GM12891 (cell line): ENCODE measurements around the gene DAPP1. TPM values are rescaled to one million over a fixed set of nuclear protein-coding genes. Genes with fewer than 3 reads are reported as not detected.
"Not testable (repeated sequence)": the region's sequence is repeated elsewhere in the genome, so short reads cannot be mapped to it uniquely, and the experiment has no call there.

Experiments used
- DNase-seq: peaks from one replicate; pipeline ENCODE4 v3.0.0; 2011; ENCODE audit warnings: low spot score; ENCODE audit not compliant: insufficient read length
- FAIRE-seq: peaks from 2 replicates; lab custom pipeline; 2011; peaks lifted over from hg19 to GRCh38; lab: Jason Lieb, UNC
- PAX5 ChIP-seq: IDR thresholded peaks from 2 replicates; pipeline ENCODE4 v1.6.1; 2011; ENCODE audit warnings: low read length, moderate library complexity, mild to moderate bottlenecking; ENCODE audit not compliant: insufficient read depth, severe bottlenecking
- POLR2A ChIP-seq: IDR thresholded peaks from 2 replicates; pipeline ENCODE4 v1.6.1; 2011; ENCODE audit warnings: low read depth, low read length, control low read depth
- POLR2AphosphoS5 ChIP-seq: IDR thresholded peaks from 2 replicates; pipeline ENCODE4 v1.6.1; 2011; ENCODE audit warnings: low read depth, low read length, control low read depth
- POU2F2 ChIP-seq: IDR thresholded peaks from 2 replicates; pipeline ENCODE4 v1.6.1; 2011; ENCODE audit warnings: low read depth, mild to moderate bottlenecking, control low read depth, low read length, moderate library complexity
- SPI1 ChIP-seq: IDR thresholded peaks from 2 replicates; pipeline ENCODE4 v1.6.1; 2011; ENCODE audit warnings: low read depth, low read length, control low read depth
- TAF1 ChIP-seq: IDR thresholded peaks from 2 replicates; pipeline ENCODE4 v1.6.1; 2011; ENCODE audit warnings: low read depth, low read length, control low read depth
- polyA plus RNA-seq: library from polyadenylated mRNA; unstranded; fragments of >200 nt; gene quantifications from one replicate; pipeline ENCODE4 v1.2.1, GENCODE V29; 2012; ENCODE audit warnings: low read depth, missing spikeins, inconsistent platforms; ENCODE audit not compliant: missing spikeins

The DAPP1 gene
- polyA plus RNA-seq: 29.4 TPM

- FAIRE-seq (peak; percentile 100), DNase-seq (peak; percentile 25)
- TF ChIP-seq PAX5: no peak
- peak; percentile 99 for TF ChIP-seq SPI1
- peak; percentile 98 for TF ChIP-seq TAF1
- TF ChIP-seq POLR2AphosphoS5: peak; percentile 99
- peak; percentile 99 for TF ChIP-seq POLR2A
- TF ChIP-seq POU2F2: peak; percentile 98
Observed at GRCh38 chr4:99816545-99817308, at the start of gene DAPP1. Gene DAPP1 (plus strand): TSS chr4:99816827. CDS start chr4:99816914, 87 bp downstream.

- FAIRE-seq, DNase-seq: not testable (repeated sequence)
Observed at GRCh38 chr4:99770842-99771241, 45.8 kb upstream of the DAPP1 start.

GRCh38 chr4:99783940-99784339, 32.7 kb upstream of the DAPP1 start:
- FAIRE-seq (no peak), DNase-seq (no peak)
- TF ChIP-seq PAX5 (no peak), TAF1 (no peak), POLR2AphosphoS5 (no peak)

- TF ChIP-seq POLR2AphosphoS5 (no peak), SPI1 (no peak), POLR2A (no peak), TAF1 (no peak), PAX5 (no peak), POU2F2 (no peak)
- DNase-seq: no peak
- no peak for FAIRE-seq
Observed at GRCh38 chr4:99784842-99785241, 31.8 kb upstream of the DAPP1 start.

- FAIRE-seq (no peak), DNase-seq (no peak)
- TF ChIP-seq TAF1 (no peak), PAX5 (no peak), SPI1 (no peak), POLR2A (no peak), POLR2AphosphoS5 (no peak), POU2F2 (no peak)
Observed at GRCh38 chr4:99790796-99791617, 25.6 kb upstream of the DAPP1 start.

GRCh38 chr4:99800332-99801004, 16.2 kb upstream of the DAPP1 start:
- TF ChIP-seq POLR2AphosphoS5 (no peak), POU2F2 (no peak), POLR2A (no peak), PAX5 (no peak), TAF1 (no peak), SPI1 (no peak)
- no peak for DNase-seq
- FAIRE-seq: no peak

- TF ChIP-seq SPI1: no peak
- no peak for TF ChIP-seq TAF1
- no peak for TF ChIP-seq POLR2A
- no peak for TF ChIP-seq PAX5
- TF ChIP-seq POU2F2: no peak
- TF ChIP-seq POLR2AphosphoS5: no peak
- FAIRE-seq: no peak
Observed at GRCh38 chr4:99801005-99801699, 15.5 kb upstream of the DAPP1 start.

GRCh38 chr4:99803566-99804101, 13.0 kb upstream of the DAPP1 start:
- FAIRE-seq: no peak
- TF ChIP-seq SPI1 (no peak), POU2F2 (no peak), POLR2A (no peak), TAF1 (no peak), POLR2AphosphoS5 (no peak), PAX5 (no peak)
- no peak for DNase-seq

More at GRCh38 chr4:99801005-99801699, 15.5 kb upstream of the DAPP1 start:
- no peak for DNase-seq

GRCh38 chr4:99806545-99806944, 10.1 kb upstream of the DAPP1 start:
- no peak for DNase-seq
- TF ChIP-seq PAX5 (no peak), TAF1 (no peak), POU2F2 (no peak), POLR2AphosphoS5 (no peak), SPI1 (no peak), POLR2A (no peak)
- no peak for FAIRE-seq
